RPMI7951 (cell line): ENCODE results near the gene DDX39B. TPM values are rescaled to one million over a fixed set of nuclear protein-coding genes. Genes with fewer than 3 reads are reported as not detected.
"Not testable (repeated sequence)": the region's sequence is repeated elsewhere in the genome, so short reads cannot be mapped to it uniquely, and the experiment has no call there.

Experiments
- DNase-seq: peaks from one replicate; pipeline ENCODE4 v3.0.0-alpha.2; 2012; ENCODE audit warnings: low read depth
- total RNA-seq: library from RNA; depleted of rRNA; stranded (reverse); fragments of >200 nt; shearing (Covaris generic); gene quantifications from 2 replicates; pipeline ENCODE4 v1.2.3, GENCODE V29; 2014; rRNA removed

DDX39B gene
- 472 and 494 TPM in 2 replicates for total RNA-seq

GRCh38 chr6:31541658-31542521, at the start of gene DDX39B:
DDX39B (minus strand) TSS chr6:31542003; CDS start chr6:31540532, 1,471 bp downstream.
- DNase-seq = peak; percentile 97

- not testable (repeated sequence) for DNase-seq
These were observed 48.9 kb upstream of the DDX39B start for GRCh38 chr6:31590691-31591090.

- peak; percentile 30 for DNase-seq
These were observed 47.3 kb upstream of the DDX39B start for GRCh38 chr6:31588871-31589650.

GRCh38 chr6:31587791-31588777, 46.3 kb upstream of the DDX39B start:
- DNase-seq = no peak

GRCh38 chr6:31586599-31587281, 44.9 kb upstream of the DDX39B start:
- DNase-seq = no peak

- no peak for DNase-seq
These were observed 44.2 kb upstream of the DDX39B start, which contains the start of gene LST1 for GRCh38 chr6:31586008-31586407. LST1 (plus strand) TSS chr6:31586277; CDS start chr6:31587300, 1,023 bp downstream.

- no peak for DNase-seq
These were observed 43.7 kb upstream of the DDX39B start for GRCh38 chr6:31585491-31585890.

GRCh38 chr6:31582230-31582643, 40.4 kb upstream of the DDX39B start, which contains the start of gene LTB:
LTB (minus strand) TSS chr6:31582424; CDS start chr6:31582417, 7 bp downstream.
- no peak for DNase-seq

GRCh38 chr6:31581434-31582229, 39.8 kb upstream of the DDX39B start:
- DNase-seq = no peak

GRCh38 chr6:31580807-31581433, 39.1 kb upstream of the DDX39B start:
- peak; percentile 78 for DNase-seq

- DNase-seq = no peak
These were observed 38.6 kb upstream of the DDX39B start for GRCh38 chr6:31580438-31580740.

- DNase-seq = no peak
These were observed 38.0 kb upstream of the DDX39B start for GRCh38 chr6:31579546-31580437.

- no peak for DNase-seq
These were observed 37.3 kb upstream of the DDX39B start for GRCh38 chr6:31579119-31579505.

GRCh38 chr6:31578184-31579118, 36.6 kb upstream of the DDX39B start:
- peak; percentile 32 for DNase-seq

GRCh38 chr6:31577579-31577966, 35.8 kb upstream of the DDX39B start:
- DNase-seq = no peak

- no peak for DNase-seq
These were observed 35.2 kb upstream of the DDX39B start for GRCh38 chr6:31576897-31577578.
